Neural progenitor cell (in vitro differentiated cells): ENCODE measurements around the gene PLCB1.

Experiments
- EZH2 ChIP-seq: fragments of 200-600 bp; sonication (generic); IDR thresholded peaks from 2 replicates; pipeline ENCODE4 v1.6.1; 2017; ENCODE audit warnings: antibody characterized with exemption, mild to moderate bottlenecking, moderate library complexity
- EZH2phosphoT487 ChIP-seq: fragments of 200-600 bp; sonication (generic); IDR thresholded peaks from 2 replicates; pipeline ENCODE4 v1.6.1; 2017; ENCODE audit warnings: antibody characterized with exemption
- TF ChIP-seq, protein P1 (sequence below): fragments of 200-600 bp; sonication (generic); IDR thresholded peaks from 2 replicates; pipeline ENCODE4 v1.5.1; 2017; ENCODE audit warnings: antibody characterized with exemption, mild to moderate bottlenecking

DNA sequence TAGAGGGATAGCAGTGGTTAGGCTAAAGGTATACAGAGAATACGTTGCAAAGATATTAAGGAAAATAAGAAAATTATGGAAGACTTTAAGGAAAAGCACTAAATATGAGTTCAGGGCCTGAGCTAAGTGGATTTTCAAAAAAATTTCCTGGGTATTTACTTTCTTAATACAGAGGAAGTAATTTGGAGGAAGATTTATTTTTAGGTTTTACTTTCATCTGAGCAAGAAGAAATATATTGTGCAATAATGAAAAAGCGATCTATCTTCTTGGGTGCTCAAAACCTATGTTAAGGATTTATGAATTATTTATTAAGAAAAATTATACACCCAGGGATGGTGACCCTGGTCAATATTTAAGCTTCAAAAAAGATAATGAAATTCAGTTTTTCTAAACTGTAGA, 224.7 kb downstream of the PLCB1 start:
- TF ChIP-seq EZH2 (no peak), EZH2phosphoT487 (no peak)
- TF ChIP-seq, protein P1, sequence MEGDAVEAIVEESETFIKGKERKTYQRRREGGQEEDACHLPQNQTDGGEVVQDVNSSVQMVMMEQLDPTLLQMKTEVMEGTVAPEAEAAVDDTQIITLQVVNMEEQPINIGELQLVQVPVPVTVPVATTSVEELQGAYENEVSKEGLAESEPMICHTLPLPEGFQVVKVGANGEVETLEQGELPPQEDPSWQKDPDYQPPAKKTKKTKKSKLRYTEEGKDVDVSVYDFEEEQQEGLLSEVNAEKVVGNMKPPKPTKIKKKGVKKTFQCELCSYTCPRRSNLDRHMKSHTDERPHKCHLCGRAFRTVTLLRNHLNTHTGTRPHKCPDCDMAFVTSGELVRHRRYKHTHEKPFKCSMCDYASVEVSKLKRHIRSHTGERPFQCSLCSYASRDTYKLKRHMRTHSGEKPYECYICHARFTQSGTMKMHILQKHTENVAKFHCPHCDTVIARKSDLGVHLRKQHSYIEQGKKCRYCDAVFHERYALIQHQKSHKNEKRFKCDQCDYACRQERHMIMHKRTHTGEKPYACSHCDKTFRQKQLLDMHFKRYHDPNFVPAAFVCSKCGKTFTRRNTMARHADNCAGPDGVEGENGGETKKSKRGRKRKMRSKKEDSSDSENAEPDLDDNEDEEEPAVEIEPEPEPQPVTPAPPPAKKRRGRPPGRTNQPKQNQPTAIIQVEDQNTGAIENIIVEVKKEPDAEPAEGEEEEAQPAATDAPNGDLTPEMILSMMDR, result no peak
